ENCODE data around the gene AP2M1. TPM values are rescaled to one million over a fixed set of nuclear protein-coding genes. Genes with fewer than 3 reads are reported as not detected.

AP2M1 gene
- total RNA-seq, 4 donors from 2014 or later: 153 to 318 (median 182) TPM

- Histone ChIP-seq H3K27me3 (no peaks in the 10 kb centered on the region), H3K4me1 (peaks cover 15 to 29% (median 20%) of the 10 kb centered on the region in 4 donors), H3K36me3 (peaks cover 0 to 56% (median 26%) of the 10 kb centered on the region in 4 donors), H3K9me3 (no peaks in the 10 kb centered on the region), H3K4me3 (no peak overlapping the region), H3K27ac (peak overlapping the region; percentile 84 to 90 (median 86))
- DNase-seq: no peak
- 96 to 100% methylated on average over 3 to 18 of the region's 18 CpGs for WGBS, 2 donors (ENCODE audit: low coverage in 1 of 2)
- in situ Hi-C loops (cut with MboI; ENCODE audit: low pct_ligation_motif_present in 1 of 4, low pct_unique_long_range_greater_than_20kb in 1 of 4, low sequenced_read_pairs in 3 of 4) (no loop called here), intact Hi-C loops (cut with DNase I; ENCODE audit: low total_unique reads) (loop anchor here (10.0 kb wide), 1 partner anchor 50 kb away; the partner anchor contains the start of gene EIF2B5)
- TF ChIP-seq POLR2AphosphoS5 (IDR thresholded peaks at IDR 0.05): no peak
- TF ChIP-seq, protein P1, sequence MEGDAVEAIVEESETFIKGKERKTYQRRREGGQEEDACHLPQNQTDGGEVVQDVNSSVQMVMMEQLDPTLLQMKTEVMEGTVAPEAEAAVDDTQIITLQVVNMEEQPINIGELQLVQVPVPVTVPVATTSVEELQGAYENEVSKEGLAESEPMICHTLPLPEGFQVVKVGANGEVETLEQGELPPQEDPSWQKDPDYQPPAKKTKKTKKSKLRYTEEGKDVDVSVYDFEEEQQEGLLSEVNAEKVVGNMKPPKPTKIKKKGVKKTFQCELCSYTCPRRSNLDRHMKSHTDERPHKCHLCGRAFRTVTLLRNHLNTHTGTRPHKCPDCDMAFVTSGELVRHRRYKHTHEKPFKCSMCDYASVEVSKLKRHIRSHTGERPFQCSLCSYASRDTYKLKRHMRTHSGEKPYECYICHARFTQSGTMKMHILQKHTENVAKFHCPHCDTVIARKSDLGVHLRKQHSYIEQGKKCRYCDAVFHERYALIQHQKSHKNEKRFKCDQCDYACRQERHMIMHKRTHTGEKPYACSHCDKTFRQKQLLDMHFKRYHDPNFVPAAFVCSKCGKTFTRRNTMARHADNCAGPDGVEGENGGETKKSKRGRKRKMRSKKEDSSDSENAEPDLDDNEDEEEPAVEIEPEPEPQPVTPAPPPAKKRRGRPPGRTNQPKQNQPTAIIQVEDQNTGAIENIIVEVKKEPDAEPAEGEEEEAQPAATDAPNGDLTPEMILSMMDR (IDR thresholded peaks at IDR 0.05): no peak
Observed at GRCh38 chr3:184184546-184185230, 10.0 kb downstream of the AP2M1 start.

- Histone ChIP-seq H3K27me3 (no peaks in the 10 kb centered on the region), H3K4me1 (peaks cover 15 to 29% (median 20%) of the 10 kb centered on the region in 4 donors), H3K36me3 (peaks cover 0 to 57% (median 26%) of the 10 kb centered on the region in 4 donors), H3K4me3 (peak overlapping the region; percentile 65 to 88 (median 80)), H3K27ac (peak overlapping the region; percentile 84 to 90 (median 86)), H3K9me3 (no peaks in the 10 kb centered on the region)
- in situ Hi-C loops (cut with MboI; ENCODE audit: low pct_ligation_motif_present in 1 of 4, low pct_unique_long_range_greater_than_20kb in 1 of 4, low sequenced_read_pairs in 3 of 4): no loop called here
- 10 to 13% methylated on average over 3 to 36 of the region's 55 CpGs for WGBS, 2 donors (ENCODE audit: low coverage in 1 of 2)
- intact Hi-C loops (cut with DNase I; ENCODE audit: low total_unique reads): loop anchor here (10.0 kb wide), 1 partner anchor 51 kb away; the partner anchor contains the start of gene EIF2B5
- TF ChIP-seq EP300 (IDR thresholded peaks at IDR 0.05; ENCODE audit: low read depth): no peak
- DNase-seq: peak; percentile 100
Observed at GRCh38 chr3:184185461-184186183, 11.0 kb downstream of the AP2M1 start.

DNA sequence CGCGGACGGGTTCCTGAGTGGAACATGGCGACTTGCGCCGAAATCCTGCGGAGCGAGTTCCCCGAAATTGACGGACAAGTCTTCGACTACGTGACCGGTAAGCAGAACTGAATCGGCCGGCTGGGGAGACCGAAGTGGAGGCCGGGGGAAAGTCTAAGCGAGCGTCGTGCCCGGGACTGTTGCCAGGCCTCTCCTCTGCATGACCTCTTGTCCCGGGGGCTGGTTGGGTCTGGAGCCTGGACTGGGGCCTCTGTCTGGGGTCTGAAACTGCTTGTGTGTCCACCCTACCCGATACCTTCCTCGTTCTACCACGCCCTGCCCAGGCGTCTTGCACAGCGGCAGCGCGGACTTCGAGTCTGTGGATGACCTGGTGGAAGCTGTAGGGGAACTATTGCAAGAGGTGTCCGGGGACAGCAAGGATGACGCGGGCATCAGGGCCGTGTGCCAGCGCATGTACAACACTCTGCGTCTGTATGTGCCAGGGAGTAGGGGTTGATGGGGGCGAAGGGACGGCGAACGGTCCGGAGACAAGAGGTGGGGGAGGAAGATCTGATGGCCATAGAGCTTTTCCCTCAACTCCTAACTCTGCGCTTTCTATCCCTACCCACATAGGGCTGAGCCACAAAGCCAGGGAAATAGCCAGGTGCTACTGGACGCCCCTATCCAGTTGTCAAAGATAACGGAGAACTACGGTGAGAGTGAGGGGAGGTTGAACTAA, 11.7 kb downstream of the AP2M1 start, which contains the start of gene ABCF3:
ABCF3 (plus strand) TSS at position 16 of the 718 bp plus-strand sequence; CDS start at position 25, 9 bp downstream.
- peaks cover 15 to 29% (median 20%) of the 10 kb centered on the region in 4 donors for H3K4me1 ChIP-seq
- WGBS, 2 donors (ENCODE audit: low coverage in 1 of 2): 1% methylated on average over 45 of the region's 45 CpGs; no CpG with 5 or more reads in 1 of the 2 donors
- no peaks in the 10 kb centered on the region for H3K27me3 ChIP-seq
- in situ Hi-C loops (cut with MboI; ENCODE audit: low pct_ligation_motif_present in 1 of 4, low pct_unique_long_range_greater_than_20kb in 1 of 4, low sequenced_read_pairs in 3 of 4): no loop called here
- H3K27ac ChIP-seq: peak within 1 kb of the TSS; percentile 84 to 90 (median 86)
- peaks cover 0 to 57% (median 27%) of the 10 kb centered on the region in 4 donors for H3K36me3 ChIP-seq
- intact Hi-C loops (cut with DNase I; ENCODE audit: low total_unique reads): loop anchor here (10.0 kb wide), 1 partner anchor 52 kb away; the partner anchor contains the start of gene EIF2B5
- H3K4me3 ChIP-seq: peak within 1 kb of the TSS; percentile 65 to 88 (median 80)
- TF ChIP-seq POLR2A (IDR thresholded peaks at IDR 0.05): peak; percentile 87
- TF ChIP-seq, protein P1 (IDR thresholded peaks at IDR 0.05): no peak
- peak; percentile 86 to 92 (median 90) for TF ChIP-seq POLR2AphosphoS5 (IDR thresholded peaks at IDR 0.05)
- TF ChIP-seq EP300 (IDR thresholded peaks at IDR 0.05; ENCODE audit: low read depth): no peak
- peak; percentile 59 for DNase-seq
- no peaks in the 10 kb centered on the region for H3K9me3 ChIP-seq

GRCh38 chr3:184186902-184187207, 12.2 kb downstream of the AP2M1 start:
- Histone ChIP-seq H3K9me3 (no peaks in the 10 kb centered on the region), H3K4me1 (peaks cover 15 to 29% (median 20%) of the 10 kb centered on the region in 4 donors), H3K4me3 (peak overlapping the region; percentile 65 to 88 (median 80)), H3K36me3 (peaks cover 0 to 57% (median 30%) of the 10 kb centered on the region in 4 donors), H3K27ac (peak overlapping the region; percentile 84 to 90 (median 86)), H3K27me3 (no peaks in the 10 kb centered on the region)
- DNase-seq: no peak
- TF ChIP-seq POLR2A (IDR thresholded peaks at IDR 0.05) (no peak), EP300 (IDR thresholded peaks at IDR 0.05; ENCODE audit: low read depth) (no peak), POLR2AphosphoS5 (IDR thresholded peaks at IDR 0.05) (no peak)
- TF ChIP-seq, protein P1 (IDR thresholded peaks at IDR 0.05): no peak
- intact Hi-C loops (cut with DNase I; ENCODE audit: low total_unique reads) (loop anchor here (10.0 kb wide), 1 partner anchor 52 kb away; the partner anchor contains the start of gene EIF2B5), in situ Hi-C loops (cut with MboI; ENCODE audit: low pct_ligation_motif_present in 1 of 4, low pct_unique_long_range_greater_than_20kb in 1 of 4, low sequenced_read_pairs in 3 of 4) (no loop called here)
- WGBS, 2 donors (ENCODE audit: low coverage in 1 of 2): 13% methylated on average over 3 of the region's 3 CpGs; no CpG with 5 or more reads in 1 of the 2 donors
